ENCODE results near the gene PIAS4.
"Not testable (repeated sequence)": the region's sequence is repeated elsewhere in the genome, so short reads cannot be mapped to it uniquely, and the experiment has no call there.

The PIAS4 gene

DNA sequence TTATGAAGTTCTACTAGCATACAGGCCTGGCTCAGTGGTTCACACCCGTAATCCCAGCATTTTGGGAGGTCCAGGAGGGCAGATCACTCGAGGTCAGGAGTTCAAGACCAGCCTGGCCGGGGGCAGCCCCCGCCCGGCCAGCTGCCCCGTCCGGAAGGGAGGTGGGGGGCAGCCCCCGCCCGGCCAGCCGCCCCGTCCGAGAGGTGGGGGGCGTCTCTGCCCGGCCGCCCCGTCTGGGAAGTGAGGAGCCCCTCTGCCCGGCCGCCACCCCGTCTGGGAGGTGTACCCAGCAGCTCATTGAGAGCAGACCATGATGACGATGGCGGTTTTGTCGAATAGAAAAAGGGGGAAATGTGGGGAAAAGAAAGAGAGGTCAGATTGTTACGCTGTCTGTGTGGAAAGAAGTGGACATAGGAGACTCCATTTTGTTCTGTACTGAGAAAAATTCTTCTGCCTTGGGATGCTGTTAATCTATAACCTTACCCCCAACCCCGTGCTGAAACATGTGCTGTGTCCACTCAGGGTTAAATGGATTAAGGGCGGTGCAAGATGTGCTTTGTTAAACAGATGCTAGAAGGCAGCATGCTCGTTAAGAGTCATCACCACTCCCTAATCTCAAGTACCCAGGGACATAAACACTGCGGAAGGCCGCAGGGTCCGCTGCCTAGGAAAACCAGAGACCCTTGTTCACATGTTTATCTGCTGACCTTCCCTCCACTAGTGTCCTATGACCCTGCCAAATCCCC lies 8.7 kb upstream of the PIAS4 start:
- not testable (repeated sequence) for DNase-seq

DNA sequence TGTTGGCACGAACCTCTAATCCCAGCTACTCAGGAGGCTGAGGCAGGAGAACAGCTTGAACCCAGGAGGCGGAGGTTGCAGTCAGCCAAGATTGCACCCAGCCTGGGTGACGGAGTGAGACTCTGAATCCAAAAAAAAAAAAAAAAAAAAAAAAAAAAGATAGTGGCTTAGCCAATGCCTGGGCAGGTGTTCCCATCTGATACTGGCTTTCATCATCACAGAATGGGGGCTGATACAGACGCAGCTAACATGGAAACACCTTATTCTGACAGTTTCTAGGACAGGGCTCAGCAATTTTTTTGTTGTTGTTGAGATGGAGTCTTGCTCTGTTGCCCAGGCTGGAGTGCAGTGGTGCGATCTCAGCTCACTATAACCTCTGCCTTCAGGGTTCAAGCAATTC lies 6.7 kb upstream of the PIAS4 start:
- DNase-seq, result not testable (repeated sequence)

DNA sequence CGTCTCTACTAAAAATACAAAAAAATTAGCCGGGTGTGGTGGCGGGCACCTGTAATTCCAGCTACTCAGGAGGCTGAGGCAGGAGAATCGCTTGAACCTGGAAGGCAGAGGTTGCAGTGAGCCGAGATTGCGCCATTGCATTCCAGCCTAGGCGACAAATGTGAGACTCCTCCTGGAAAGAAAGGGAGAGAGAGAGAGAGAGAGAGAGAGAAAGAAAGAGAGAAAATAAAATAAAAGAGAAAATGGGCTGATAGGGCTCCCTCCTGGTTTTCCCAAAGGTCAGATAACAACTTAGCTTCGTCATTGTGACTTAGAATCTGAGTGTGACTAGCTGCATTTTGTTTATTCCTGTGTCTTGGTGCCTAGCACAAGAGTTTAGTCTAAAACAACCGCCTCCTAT lies 2.1 kb upstream of the PIAS4 start:
- not testable (repeated sequence) for DNase-seq

DNA sequence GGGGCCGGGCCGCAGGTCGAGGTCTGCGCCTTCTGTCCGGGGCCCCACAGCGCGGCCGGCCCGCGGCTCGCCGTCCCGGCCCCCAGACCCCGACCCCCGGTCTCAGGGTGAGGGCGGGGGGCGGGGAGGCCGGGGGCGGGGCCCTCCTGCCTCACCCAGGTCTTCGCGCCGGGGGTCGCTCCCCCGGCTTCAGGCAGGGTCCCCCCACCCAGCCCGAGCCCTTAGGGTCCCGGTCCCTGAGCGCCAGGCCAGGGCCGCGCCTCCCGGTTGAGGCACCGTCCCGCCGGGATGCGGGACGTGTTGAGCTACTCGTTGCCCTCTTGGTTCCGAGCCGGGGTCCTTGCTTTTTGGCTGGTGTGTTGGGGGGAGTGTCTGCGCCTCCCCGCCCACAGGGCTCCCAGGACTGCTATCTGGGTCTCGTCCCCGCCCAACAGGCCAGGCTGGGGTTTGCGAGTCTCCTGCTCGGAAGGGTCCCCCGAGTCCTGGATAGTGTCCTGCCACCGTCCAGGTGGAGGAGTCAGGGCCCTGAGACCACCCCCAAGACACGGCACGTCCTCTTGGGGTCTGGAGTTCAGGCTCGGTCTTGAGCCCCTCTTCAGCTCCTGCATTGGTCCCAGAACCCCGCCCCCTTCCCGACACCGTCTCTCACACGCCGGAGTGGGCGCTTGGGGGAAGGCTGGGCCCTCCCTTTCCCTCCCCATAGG lies 452 bp downstream of the PIAS4 start:
- DNase-seq, result no peak

DNA sequence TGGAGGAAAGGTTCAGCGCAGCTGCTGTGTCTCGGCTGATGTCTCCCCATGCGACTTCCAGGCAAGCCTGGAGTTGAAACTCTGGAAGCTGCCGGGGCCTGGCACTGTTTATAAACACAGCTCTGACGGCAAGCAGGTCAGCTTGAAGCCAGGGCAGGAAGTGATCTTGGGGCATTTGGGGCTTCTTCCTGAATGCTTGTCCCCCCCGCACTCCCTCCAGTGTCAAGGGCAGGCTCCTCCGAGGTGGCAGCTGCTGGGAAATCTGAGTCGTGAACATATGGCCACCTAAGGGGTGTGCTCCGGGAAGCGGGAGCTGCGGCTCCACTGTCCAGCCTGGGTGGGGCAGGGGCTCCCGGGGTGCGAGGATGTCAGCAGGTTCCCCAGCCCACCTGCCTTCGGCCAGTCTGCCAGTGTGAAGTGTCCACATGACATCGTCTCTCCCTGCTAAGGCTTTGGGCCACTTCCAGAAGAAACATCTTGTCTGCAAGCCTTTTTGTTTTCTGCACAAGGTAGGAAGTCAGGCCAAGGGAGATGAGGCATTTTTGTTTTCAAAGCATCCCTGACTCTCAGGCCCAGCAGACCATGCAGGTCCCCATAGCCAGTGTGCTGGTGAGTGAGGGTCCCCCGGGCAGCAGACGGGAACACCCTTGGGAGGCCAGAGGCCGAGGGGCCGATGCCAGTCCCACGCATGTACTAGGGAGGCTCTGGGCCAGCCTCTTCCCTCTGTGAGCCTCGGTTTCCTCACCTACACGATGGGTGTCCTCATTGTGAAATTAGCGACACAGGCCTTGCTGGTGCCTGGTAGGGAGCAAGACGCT lies 2.7 kb downstream of the PIAS4 start:
- DNase-seq, result no peak

DNA sequence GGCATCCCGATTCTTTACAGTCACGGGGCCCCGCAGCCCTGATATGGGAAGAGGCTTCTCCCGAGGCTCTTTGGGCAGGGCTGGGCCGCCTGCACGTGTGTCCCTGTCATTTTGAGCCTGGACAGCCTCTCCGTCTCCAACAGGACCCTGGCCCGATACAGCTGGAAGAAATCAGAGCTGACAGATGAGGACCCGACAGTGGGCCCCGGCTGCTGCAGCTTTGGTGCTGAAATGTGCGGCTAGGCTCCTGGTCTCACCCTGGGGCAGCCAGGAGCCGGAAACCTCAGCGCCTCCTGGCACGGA lies 3.2 kb downstream of the PIAS4 start:
- no peak for DNase-seq

DNA sequence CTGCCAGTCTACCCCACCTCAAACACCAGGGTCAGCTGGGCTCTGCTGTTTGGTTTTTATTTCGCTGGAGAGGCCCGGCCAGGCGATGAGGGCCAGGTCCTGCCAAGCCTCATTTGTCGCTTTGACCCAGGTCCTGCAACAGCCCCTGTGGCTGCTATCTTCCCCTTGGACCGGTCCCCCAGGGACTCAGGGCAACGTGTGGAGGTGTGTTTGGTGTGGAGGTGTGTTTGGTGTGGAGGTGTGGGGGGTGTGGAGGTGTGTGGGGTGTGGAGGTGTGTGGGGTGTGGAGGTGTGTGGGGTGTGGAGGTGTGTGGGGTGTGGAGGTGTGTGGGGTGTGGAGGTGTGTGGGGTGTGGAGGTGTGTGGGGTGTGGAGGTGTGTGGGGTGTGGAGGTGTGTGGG lies 3.9 kb downstream of the PIAS4 start:
- not testable (repeated sequence) for DNase-seq

DNA sequence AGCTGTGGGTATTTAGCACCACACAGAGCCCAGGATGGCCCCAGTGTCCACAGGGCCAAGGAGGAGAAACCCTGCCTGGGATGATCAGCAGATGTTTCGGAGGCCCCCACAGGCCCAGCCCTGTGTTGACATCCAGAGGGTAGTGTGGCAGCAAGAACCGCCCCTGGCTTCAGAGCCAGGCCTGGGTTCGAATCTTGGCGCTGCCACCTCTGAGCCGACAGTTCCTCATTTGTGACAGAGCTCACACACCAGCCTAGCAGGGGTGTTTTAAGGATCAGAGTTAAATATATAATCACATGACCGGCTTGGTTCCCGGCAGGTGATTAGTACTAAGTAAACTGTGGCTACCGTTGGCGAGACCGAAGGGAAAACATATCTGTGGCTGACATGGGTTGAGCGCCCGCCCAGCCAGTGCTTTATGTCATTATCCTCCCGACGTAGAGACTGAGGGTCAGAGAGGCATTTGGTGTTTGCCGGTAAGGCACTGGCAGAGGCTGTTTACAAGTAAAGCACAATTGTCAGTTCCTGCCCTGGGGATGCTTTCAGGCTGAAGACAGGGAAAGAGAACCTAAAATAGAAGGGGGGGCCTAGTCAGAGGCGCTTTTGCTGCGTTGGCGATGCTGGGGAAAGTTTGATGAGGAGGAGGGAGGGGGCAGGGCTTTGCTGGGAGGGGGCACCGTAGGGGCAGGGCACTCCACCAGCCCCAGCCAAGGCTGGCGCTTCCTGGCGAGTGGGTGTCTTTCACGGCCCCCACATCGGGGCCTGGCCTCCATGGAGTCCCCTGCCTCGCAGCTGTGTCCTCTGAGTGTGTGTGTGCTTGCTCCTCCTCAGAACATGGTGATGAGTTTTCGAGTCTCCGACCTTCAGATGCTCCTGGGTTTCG lies 4.8 kb downstream of the PIAS4 start:
- DNase-seq, result no peak

DNA sequence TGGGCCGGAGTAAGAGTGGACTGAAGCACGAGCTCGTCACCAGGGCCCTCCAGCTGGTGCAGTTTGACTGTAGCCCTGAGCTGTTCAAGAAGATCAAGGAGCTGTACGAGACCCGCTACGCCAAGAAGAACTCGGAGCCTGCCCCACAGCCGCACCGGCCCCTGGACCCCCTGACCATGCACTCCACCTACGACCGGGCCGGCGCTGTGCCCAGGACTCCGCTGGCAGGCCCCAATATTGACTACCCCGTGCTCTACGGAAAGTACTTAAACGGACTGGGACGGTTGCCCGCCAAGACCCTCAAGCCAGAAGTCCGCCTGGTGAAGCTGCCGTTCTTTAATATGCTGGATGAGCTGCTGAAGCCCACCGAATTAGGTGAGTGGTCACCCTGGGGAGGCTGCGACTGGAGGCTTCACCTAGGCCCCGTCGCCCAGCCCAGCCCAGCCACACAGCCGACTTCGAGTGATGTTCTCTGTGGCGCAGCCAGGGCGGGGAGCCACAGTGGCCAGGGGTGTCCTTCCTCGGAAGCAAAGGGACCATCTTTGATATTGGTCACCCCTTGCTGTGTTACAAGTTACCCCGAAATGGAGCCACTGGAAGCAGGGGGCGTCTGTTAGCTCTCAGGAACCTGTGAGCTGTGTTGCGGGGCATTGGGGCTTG lies 5.6 kb downstream of the PIAS4 start:
- DNase-seq, result no peak

DNA sequence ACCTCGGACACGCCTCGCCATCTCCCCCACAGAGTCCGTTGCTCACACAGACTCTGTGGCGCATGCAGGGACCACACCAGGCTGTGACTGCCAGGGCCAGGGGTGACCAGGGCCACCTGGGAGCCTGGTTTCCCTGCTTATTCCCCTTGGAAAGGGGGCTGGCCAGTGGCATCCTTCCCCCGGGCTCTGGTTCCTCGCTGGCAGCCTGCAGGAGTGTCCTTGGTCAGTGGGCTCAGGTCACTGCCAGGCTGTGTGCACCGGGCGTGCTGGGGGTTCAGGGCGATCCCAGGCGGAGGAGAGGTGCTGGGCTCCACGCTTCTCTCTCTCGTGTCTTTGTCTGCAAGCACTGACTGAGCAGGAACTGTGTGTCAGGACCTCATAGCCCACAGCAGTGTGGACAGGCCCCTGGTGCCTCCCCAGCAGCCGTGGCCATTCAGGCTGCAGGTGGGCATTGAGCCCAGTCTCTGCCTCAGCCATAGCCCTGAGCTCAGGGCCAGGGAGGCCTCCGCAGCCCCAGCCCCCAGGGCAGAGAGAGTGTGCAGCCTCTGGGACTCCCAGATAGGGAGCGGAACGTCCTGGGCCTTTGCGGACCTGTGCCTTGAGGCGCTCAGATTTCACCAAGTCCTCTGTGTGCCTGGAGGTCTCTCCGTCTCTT lies 6.5 kb downstream of the PIAS4 start:
- no peak for DNase-seq

DNA sequence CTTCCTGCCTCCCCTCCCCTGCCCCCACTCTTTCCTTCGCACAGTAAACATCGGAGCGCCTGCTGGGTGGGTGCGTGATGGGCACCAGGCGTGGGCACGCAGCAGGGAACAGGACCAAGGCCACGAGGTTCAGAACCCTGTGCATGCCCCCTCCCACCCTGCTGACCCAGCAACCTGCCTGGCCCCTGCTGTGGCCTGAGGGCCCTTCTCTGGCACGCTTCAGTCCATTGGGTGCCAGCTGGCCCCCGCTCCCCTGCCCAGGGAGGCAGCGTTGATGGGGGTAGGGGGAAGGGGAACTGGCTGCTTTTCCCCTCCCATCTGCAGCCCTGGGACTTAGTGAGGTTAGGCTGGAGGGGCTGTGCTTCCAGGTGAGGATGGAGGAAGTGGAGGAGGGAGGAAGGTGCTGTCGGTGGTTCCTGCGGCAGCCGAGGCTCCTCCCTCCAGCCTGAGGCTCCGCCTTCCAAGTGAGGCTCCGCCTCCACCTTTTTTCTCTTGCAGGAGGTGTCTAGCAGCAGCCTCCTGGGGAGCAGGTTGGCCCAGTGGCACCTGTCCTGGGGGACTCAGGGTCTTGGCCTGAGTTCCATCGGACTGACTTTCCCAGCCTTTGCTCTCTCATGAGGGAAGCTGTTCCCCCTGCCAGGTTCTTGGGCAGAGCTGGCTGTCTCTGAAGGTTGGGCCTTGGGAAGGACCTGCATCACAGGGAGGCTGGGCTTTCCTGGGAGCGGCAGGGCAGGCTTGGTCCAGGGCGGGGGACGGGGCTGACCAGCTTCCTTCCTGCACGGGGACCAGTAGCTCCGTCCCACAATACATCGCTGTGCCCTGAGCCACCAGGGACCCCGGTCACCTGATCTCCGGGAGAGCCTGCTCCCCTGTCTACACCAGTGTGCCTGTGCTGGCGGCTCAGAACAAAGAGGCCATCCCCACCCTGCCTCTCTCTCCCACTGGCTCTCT lies 7.3 kb downstream of the PIAS4 start:
- DNase-seq, result no peak

DNA sequence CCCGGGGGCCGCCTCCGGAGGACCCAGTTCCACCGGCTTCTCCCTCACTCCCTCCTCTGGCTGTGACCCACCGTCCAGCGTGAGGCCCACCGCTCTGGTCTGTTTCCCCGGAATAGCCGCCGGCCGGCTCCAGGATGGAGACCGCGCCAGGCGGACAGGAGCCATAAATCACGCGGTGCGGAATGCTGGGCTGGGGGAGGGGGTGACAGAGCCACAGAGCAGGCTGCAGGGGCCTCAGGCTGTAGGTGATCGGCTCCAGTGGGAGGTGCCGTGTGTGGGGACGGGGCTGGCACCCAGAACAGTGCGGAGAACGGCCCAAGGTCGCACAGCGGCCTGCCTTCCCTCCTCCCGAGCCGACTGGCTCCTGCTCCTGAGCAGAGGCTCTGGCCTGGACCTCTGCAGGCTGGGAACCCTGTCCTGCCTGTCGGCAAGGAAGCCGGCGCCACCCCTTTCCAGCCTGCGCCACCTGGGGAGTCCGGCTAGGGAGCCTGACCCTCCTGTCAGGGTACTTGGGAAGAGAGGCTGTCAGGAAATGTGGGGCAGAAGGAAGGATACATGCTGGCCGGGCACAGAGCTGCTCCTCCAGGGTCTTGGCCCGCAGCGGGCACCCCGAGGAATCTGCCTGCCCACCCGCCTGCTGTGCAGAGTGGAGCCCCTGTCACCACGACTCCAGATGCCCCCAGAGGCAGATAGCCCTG lies 8.3 kb downstream of the PIAS4 start:
- DNase-seq, result no peak

DNA sequence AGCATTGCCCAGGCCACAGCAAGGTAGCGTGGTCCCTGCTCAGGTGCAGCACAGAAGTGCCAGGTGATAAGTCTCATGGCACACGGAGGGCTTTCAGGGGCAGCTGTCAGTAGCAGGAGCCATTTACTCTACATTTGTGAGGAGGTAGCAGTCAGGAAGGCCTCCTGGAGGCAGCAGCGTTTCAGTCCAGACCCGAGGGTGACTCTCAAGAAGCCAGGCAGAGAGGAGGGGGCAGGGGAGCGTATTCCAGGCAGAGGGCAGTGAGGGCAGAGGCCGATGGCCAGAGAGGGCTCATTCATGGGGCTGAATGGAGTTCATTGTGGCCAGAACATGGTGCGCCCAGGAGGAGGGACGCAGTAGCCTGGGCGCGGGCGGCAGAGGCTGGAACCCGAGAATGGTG lies 8.9 kb downstream of the PIAS4 start:
- no peak for DNase-seq

DNA sequence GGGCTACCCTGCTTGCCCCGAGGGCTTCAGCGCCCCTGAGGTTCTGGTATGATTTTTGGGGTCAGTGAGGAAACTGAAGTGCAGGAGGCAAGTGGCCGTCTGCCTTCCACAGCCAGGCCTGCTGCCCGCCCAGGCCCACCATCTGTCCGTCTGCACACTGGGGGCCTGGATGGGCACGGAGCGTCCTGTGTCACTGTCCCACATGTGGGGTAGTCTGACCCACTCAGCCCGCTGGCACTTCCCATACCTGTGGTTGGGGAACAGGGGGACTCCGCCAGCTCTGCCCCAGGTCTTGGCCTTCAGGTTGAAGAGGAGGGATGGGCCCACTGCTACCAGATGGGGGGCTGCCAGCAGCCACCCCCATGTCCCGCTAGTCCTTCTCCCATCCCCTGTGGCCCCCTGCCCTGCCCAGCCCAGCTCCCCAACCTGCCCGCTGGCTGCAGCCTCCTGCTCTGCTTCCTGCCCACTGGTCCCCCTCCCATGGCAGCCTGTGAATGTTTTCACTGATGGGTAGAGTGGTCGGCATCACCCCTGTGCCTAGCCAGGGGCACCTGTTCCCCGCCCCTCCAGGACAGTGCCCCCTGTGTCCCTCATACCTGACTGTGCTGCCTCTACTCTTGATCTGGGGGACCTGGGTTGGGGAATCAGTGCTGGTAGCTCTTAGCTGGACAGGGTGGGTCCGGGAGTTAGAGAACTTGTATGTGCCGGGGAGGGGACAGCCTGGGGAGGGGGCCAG lies 9.5 kb downstream of the PIAS4 start:
- no peak for DNase-seq

DNA sequence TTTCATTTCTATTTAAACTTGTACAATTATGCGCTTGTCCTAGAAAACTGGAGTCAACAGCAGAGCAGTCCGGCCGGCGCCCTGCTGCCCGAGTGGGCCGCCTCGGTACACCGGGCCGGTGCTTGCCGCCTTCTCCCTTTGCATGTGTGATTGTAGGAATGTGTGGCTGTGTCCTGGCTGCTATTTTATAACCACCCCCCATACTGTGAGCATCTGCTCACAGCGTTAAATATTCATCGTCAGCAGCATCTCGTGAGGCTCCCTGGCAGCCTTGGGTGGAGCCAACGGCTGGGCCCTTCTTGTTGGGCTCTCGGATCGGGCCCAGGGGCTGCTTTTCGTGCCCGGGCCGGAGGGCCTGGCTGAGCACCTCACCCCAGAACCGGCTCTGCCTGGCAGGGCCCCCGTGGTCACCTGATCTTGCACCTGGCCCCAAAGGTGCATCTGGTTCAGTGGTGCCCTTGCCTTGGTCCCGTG lies 10.6 kb downstream of the PIAS4 start:
- DNase-seq, result no peak

DNA sequence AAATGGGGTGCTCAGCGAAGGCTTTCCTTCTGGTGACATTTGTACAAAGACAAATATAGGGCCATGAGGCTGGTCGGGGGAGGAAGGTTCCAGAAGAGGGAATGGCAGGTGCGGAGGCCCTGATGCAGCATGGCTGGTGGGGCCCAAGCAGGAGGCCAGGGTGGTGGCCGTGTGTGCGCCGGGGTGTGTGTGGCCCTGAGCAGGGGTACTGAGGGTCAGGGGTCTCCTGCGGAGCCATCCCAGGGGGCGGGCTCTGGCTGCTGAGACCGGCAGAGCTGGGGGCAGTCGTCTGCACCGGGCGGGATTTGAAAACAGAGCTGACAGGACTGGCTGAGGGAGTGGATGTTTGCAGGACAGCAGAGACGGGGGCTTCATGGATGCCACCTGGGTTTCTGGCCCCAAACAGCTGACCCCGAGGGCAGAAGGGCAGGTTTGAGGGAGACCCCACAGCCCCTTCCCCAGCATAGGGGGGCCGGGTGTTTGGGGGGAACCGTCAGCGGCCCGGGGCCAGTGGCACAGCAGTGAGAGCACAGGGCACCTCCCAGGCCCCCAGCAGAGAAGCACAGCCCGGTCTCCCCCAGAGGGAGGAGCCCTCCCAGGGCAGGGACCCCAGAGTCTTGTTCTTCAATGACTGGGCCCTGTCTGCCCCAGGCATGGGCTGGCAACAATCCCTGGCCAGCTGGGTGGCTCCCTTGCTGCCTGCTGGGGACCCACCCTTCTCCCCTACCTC lies 11.4 kb downstream of the PIAS4 start:
- no peak for DNase-seq

DNA sequence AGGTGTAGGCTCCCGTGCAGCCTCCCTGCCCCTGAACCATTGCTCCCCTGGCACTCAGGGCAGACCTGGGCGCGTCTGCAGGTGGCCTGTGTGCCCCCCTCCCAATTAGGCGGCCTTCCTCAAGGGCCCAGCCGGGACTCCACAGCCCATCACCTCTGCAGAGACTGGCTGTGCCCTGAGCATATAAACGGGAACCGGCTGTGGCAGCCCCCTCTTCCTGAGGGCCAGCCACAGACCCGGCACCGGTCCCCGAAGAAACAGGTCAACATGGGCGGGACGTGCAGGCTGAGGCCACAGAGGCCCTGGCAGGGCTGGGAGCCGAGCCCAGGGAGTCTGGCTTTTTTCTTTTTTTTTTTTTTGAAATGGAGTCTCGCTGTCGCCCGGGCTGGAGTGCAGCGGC lies 12.0 kb downstream of the PIAS4 start:
- DNase-seq, result no peak
